DOHH2 (cell line): ENCODE data around the gene S100A3.

Source experiments
- H3F3A ChIP-seq: fragments of 200-600 bp; sonication (generic), shearing (Covaris generic); 2 replicates; pipeline ENCODE4 v1.6.0; 2016; ENCODE audit warnings: antibody characterized with exemption, mild to moderate bottlenecking; ENCODE audit not compliant: control insufficient read depth, insufficient read depth
- H3K27ac ChIP-seq: fragments of 200-600 bp; sonication (generic); 2 replicates; pipeline ENCODE4 v1.5.1; 2014; ENCODE audit warnings: low read depth, mild to moderate bottlenecking, low read length, moderate library complexity
- H3K27me3 ChIP-seq: fragments of 200-600 bp; sonication (generic); 2 replicates; pipeline ENCODE4 v1.6.1; 2014; ENCODE audit warnings: mild to moderate bottlenecking, low read length, mixed read lengths; ENCODE audit not compliant: control insufficient read depth
- H3K36me3 ChIP-seq: fragments of 200-600 bp; sonication (generic); 2 replicates; pipeline ENCODE4 v1.6.1; 2014; ENCODE audit warnings: mild to moderate bottlenecking, low read length, moderate library complexity, mixed read lengths; ENCODE audit not compliant: control insufficient read depth
- H3K4me1 ChIP-seq: fragments of 200-600 bp; sonication (generic); 2 replicates; pipeline ENCODE4 v1.6.1; 2014; ENCODE audit warnings: mild to moderate bottlenecking, low read length, mixed read lengths; ENCODE audit not compliant: control insufficient read depth
- H3K4me2 ChIP-seq: fragments of 200-600 bp; sonication (generic); 2 replicates; pipeline ENCODE4 v1.6.0; 2014; ENCODE audit warnings: mild to moderate bottlenecking, low read length, moderate library complexity
- H3K4me3 ChIP-seq: fragments of 200-600 bp; sonication (generic); 2 replicates; pipeline ENCODE4 v1.5.1; 2014; ENCODE audit warnings: mild to moderate bottlenecking, low read length, mixed read lengths
- H3K79me2 ChIP-seq: fragments of 200-600 bp; sonication (generic); 2 replicates; pipeline ENCODE4 v1.6.1; 2014; ENCODE audit warnings: mild to moderate bottlenecking, low read length, mixed read lengths; ENCODE audit not compliant: control insufficient read depth
- H3K9me2 ChIP-seq: fragments of 200-600 bp; sonication (generic); replicated peaks from 2 replicates; pipeline ENCODE4 v1.6.1; 2014; ENCODE audit warnings: mild to moderate bottlenecking, low read length, mixed read lengths; ENCODE audit not compliant: control insufficient read depth
- H3K9me3 ChIP-seq: fragments of 200-600 bp; sonication (generic); 2 replicates; pipeline ENCODE4 v1.6.1; 2014; ENCODE audit warnings: antibody characterized with exemption, low read length, mixed read lengths; ENCODE audit not compliant: control insufficient read depth, insufficient read depth
- H4K20me1 ChIP-seq: fragments of 200-600 bp; sonication (generic); 2 replicates; pipeline ENCODE4 v1.6.0; 2014; ENCODE audit warnings: low read depth, mild to moderate bottlenecking, antibody characterized with exemption, low read length, moderate library complexity; ENCODE audit not compliant: control insufficient read depth, insufficient read depth
- EZH2phosphoT487 ChIP-seq: fragments of 200-600 bp; sonication (generic); IDR thresholded peaks from 2 replicates; pipeline ENCODE4 v1.6.1; 2017; ENCODE audit warnings: borderline replicate concordance, mild to moderate bottlenecking, antibody characterized with exemption, low read length, moderate library complexity, mixed read lengths
- TF ChIP-seq, protein P1 (sequence below): fragments of 200-600 bp; sonication (generic); IDR thresholded peaks from one replicate; pipeline ENCODE4 v1.5.1; 2014; ENCODE audit warnings: antibody characterized with exemption, mild to moderate bottlenecking, low read depth, low read length; ENCODE audit not compliant: poor library complexity, severe bottlenecking

S100A3 gene

DNA sequence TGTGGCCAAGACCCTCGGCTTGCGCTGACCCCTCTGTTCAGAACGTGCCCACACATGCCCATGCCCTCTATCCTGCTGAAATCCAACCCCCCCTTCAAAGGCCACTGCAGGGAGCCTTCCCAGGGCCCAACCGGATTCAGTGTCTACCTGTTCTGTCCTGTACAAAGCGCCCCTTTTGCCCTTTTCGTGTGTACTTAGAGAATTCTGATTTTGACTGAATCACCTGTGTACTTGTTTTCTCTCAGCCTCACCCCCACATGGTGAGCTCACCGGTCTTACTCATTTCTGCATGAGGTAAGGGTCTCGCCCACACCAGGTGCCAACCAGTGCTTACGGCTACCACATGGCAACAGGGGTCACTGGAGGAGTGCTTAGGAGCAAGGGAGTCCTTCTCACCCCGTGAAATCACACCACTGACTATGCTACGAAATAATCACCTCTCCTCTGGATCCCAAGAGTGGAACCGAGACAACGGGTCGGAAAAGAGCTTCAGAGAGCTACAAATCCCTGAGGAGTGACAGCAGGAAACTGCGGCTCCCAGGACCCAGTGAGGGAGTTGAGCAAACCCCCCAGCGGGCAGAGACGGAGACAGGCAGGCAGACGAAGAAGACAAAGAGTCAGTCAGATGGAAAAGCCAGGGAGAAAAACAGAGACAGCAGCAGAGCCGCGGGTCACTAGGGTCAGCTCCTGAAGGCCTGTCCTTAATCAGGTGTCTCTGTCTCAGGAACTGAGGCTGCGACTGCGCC is 18.7 kb upstream of the S100A3 start:
- H3K9me3 ChIP-seq: no peaks in the 10 kb centered on the region
- no peaks in the 10 kb centered on the region for H3K9me2 ChIP-seq
- TF ChIP-seq EZH2phosphoT487: no peak
- TF ChIP-seq, protein P1, sequence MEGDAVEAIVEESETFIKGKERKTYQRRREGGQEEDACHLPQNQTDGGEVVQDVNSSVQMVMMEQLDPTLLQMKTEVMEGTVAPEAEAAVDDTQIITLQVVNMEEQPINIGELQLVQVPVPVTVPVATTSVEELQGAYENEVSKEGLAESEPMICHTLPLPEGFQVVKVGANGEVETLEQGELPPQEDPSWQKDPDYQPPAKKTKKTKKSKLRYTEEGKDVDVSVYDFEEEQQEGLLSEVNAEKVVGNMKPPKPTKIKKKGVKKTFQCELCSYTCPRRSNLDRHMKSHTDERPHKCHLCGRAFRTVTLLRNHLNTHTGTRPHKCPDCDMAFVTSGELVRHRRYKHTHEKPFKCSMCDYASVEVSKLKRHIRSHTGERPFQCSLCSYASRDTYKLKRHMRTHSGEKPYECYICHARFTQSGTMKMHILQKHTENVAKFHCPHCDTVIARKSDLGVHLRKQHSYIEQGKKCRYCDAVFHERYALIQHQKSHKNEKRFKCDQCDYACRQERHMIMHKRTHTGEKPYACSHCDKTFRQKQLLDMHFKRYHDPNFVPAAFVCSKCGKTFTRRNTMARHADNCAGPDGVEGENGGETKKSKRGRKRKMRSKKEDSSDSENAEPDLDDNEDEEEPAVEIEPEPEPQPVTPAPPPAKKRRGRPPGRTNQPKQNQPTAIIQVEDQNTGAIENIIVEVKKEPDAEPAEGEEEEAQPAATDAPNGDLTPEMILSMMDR: no peak
- no peaks in the 10 kb centered on the region for H3K79me2 ChIP-seq
- no peaks in the 10 kb centered on the region for H3K27me3 ChIP-seq
- H3K4me1 ChIP-seq: peaks cover 6% of the 10 kb centered on the region
- H3K27ac ChIP-seq: no peak overlapping the region
- no peak overlapping the region for H3K4me2 ChIP-seq
- no peaks in the 10 kb centered on the region for H3F3A ChIP-seq
- no peaks in the 10 kb centered on the region for H4K20me1 ChIP-seq
- H3K36me3 ChIP-seq: no peaks in the 10 kb centered on the region
- H3K4me3 ChIP-seq: no peak overlapping the region

- H3K36me3 ChIP-seq: no peaks in the 10 kb centered on the region
- H3K4me2 ChIP-seq: no peak overlapping the region
- TF ChIP-seq, protein P1: no peak
- TF ChIP-seq EZH2phosphoT487: no peak
- no peak overlapping the region for H3K4me3 ChIP-seq
- no peak overlapping the region for H3K27ac ChIP-seq
- no peaks in the 10 kb centered on the region for H3K9me3 ChIP-seq
- H3K79me2 ChIP-seq: no peaks in the 10 kb centered on the region
- H3K9me2 ChIP-seq: no peaks in the 10 kb centered on the region
- H3K4me1 ChIP-seq: peaks cover 6% of the 10 kb centered on the region
- H3F3A ChIP-seq: no peaks in the 10 kb centered on the region
- no peaks in the 10 kb centered on the region for H3K27me3 ChIP-seq
- H4K20me1 ChIP-seq: no peaks in the 10 kb centered on the region
Observed at GRCh38 chr1:153566414-153567371, 17.6 kb upstream of the S100A3 start.

- Histone ChIP-seq H3K4me1 (peaks cover 6% of the 10 kb centered on the region), H3K27ac (no peak within 1 kb of the TSS), H3K27me3 (no peaks in the 10 kb centered on the region), H3K79me2 (no peaks in the 10 kb centered on the region), H3K9me3 (no peaks in the 10 kb centered on the region), H3K36me3 (no peaks in the 10 kb centered on the region), H3K4me3 (no peak within 1 kb of the TSS), H3K4me2 (no peak within 1 kb of the TSS), H4K20me1 (no peaks in the 10 kb centered on the region), H3F3A (no peaks in the 10 kb centered on the region), H3K9me2 (no peaks in the 10 kb centered on the region)
- TF ChIP-seq, protein P1: no peak
- TF ChIP-seq EZH2phosphoT487: no peak
Observed at GRCh38 chr1:153565529-153566374, 16.7 kb upstream of the S100A3 start, which contains the start of gene S100A2. TSS of gene S100A2 (minus strand) at chr1:153565844. CDS start at chr1:153563877, 1,967 bp downstream.
